Raji (cell line): ENCODE measurements around the gene EBPL.

Experiments used
- POLR2A ChIP-seq: IDR thresholded peaks from 2 replicates; pipeline ENCODE4 v1.6.1; 2011; ENCODE audit warnings: low read depth, low read length, control low read depth; ENCODE audit not compliant: insufficient read depth

Gene EBPL

GRCh38 chr13:49690995-49691784 lies at the start of gene EBPL:
Gene EBPL, minus strand, starts transcription at chr13:49691486. Its CDS starts 62 bp downstream, at chr13:49691424.
- TF ChIP-seq POLR2A: peak; percentile 88

GRCh38 chr13:49740870-49741269 lies 49.6 kb upstream of the EBPL start:
- TF ChIP-seq POLR2A: no peak

GRCh38 chr13:49739498-49740187 lies 48.4 kb upstream of the EBPL start:
- TF ChIP-seq POLR2A: no peak

GRCh38 chr13:49733181-49733951 lies 42.1 kb upstream of the EBPL start:
- no peak for TF ChIP-seq POLR2A

- TF ChIP-seq POLR2A: no peak
These were observed 40.5 kb upstream of the EBPL start for GRCh38 chr13:49731766-49732165.

- TF ChIP-seq POLR2A: no peak
These were observed 25.3 kb upstream of the EBPL start for GRCh38 chr13:49716615-49717014.

GRCh38 chr13:49714757-49715156 lies 23.5 kb upstream of the EBPL start:
- no peak for TF ChIP-seq POLR2A

- TF ChIP-seq POLR2A: no peak
These were observed 20.1 kb upstream of the EBPL start for GRCh38 chr13:49711218-49711863.

GRCh38 chr13:49701491-49701890 lies 10.2 kb upstream of the EBPL start:
- TF ChIP-seq POLR2A: no peak

GRCh38 chr13:49697468-49697867 lies 6.2 kb upstream of the EBPL start:
- no peak for TF ChIP-seq POLR2A

GRCh38 chr13:49694446-49694845 lies 3.2 kb upstream of the EBPL start:
- TF ChIP-seq POLR2A: no peak

- TF ChIP-seq POLR2A: no peak
These were observed 2.6 kb upstream of the EBPL start for GRCh38 chr13:49693877-49694276.

GRCh38 chr13:49693191-49693733 lies 2.0 kb upstream of the EBPL start:
- TF ChIP-seq POLR2A: no peak

GRCh38 chr13:49690133-49690994 lies 922 bp downstream of the EBPL start:
- no peak for TF ChIP-seq POLR2A
